NOMO-1 treated with DMSO at 0.1 percent for 48 hours (cell line): ENCODE data around the gene SPINK4.

Experiments used
- DNase-seq: peaks from one replicate; lab custom pipeline; 2025; ENCODE audit not compliant: unreplicated experiment; lab: John Stamatoyannopoulos, UW

SPINK4 gene

DNA sequence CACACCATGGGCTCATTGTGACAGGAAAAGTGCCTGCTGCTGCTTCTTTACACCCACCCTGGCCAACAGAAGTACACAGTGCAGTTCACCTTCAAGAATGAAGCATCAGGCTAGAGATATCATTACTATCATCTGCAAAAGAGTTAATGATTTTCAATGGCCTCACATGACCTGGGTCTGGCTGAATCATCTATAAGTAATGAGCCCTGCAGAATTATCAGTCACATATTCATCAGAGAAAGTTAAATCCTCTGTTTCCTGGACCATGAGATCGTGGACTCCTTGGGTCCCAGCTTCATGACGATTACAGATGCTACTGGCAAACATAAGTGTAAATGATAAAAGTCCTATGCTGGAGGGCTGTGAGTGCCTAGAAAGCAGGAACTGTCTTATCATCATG lies 16.3 kb downstream of the SPINK4 start:
- DNase-seq, result no peak

- DNase-seq, result no peak
Measured at GRCh38 chr9:33257276-33257675, 17.3 kb downstream of the SPINK4 start.

GRCh38 chr9:33260372-33260771 lies 20.4 kb downstream of the SPINK4 start:
- DNase-seq, result no peak

GRCh38 chr9:33263131-33264002 lies 23.4 kb downstream of the SPINK4 start:
- DNase-seq, result peak; percentile 43

DNA sequence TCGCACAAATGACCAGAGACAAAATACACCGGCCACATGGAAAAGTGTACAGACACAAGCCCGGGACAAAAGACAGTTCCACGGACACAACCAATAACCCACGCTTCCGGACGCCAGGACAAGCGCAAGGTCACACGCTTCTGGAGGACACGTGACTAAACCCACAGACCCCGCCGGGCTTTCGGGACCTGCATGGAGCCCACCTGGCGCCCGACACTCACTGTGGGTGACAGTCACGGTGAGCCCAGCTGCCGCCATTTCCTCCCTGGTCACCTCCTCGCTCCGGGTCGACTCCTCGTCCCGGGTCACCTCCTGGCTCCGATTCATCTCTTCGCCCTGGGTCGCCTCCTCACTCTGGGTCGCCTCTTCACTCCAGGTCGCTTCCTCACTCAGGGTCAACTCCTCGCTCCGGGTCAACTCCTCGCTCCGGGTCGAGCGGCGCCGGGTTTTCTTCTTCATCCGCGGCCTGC lies 24.1 kb downstream of the SPINK4 start:
- DNase-seq, result peak; percentile 40

GRCh38 chr9:33264473-33265177 lies 24.7 kb downstream of the SPINK4 start, which contains the start of the genes BAG1 and CHMP5:
TSS of gene BAG1 (minus strand) at chr9:33264708.
TSS of gene CHMP5 (plus strand) at chr9:33265049. CDS start at chr9:33265079, 30 bp downstream.
- peak; percentile 100 for DNase-seq

DNA sequence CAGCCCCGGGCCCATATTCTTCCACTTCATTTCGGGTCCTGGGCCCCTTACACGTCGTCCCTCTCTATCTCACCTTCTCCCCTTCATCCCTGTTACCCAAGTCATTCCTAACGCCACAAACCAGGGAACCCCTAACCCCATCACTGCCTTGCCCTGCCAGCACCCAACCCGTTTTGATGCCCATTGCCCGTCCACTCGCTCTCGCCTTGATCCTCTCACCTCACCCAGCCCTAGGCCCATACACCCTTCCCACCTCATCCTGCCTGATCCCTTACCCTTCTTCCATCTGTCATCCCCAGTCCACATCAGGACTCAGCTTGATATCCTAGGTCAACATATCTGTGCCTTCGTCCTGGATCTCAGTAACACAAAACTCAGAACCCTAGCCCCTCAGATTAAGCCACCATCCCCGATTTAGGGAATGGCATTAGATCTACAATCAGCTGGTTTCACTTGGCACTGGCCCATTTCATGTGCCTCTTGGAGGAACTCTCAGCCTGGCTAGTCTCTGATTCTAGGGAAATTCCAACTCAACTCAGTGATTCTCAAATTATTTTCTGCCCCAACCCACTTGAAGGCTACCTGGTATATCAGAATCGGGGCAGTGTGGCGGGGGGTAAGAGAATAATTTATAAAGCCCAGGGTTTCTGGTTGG lies 25.4 kb downstream of the SPINK4 start:
- DNase-seq, result no peak

- DNase-seq, result no peak
Measured at GRCh38 chr9:33267151-33267767, 27.3 kb downstream of the SPINK4 start.

- no peak for DNase-seq
Measured at GRCh38 chr9:33270146-33270545, 30.2 kb downstream of the SPINK4 start.

DNA sequence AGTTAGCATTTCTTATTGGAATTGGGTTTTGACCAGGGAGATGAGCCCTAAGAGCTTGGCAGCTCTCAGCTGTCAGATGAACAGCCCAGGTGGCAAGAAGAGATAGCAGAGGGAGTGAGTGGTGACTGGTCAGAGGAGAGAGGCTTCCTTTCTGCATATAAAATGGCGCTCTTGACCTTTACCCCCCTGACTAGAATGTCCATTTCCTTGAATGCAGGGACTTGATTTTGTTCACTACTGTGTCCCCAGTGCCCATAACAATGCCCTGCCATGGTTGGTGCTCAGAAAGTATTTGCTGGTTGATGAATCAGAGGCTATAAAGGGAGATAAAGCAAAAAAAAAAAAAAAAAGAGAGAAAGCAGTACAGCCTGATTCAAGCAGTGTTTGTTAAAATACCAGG lies 32.1 kb downstream of the SPINK4 start:
- DNase-seq, result no peak

GRCh38 chr9:33273266-33273971 lies 33.5 kb downstream of the SPINK4 start:
- no peak for DNase-seq

DNA sequence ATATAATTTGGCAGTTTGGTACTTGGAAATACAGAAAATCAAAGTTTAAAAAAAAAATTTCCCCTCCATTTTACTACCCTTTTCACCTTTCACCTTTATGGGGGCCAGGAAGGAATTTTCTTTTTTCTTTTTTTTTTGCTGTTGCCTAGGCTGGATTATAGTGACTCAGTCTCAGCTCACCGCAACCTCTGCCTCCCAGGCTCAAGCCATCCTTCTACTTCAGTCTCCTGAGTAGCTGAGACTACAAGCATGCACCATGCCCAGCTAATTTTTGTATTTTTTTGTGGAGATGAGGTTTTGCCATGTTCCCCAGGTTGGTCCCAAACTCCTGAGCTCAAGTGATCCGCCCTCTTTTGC lies 34.0 kb downstream of the SPINK4 start:
- no peak for DNase-seq

GRCh38 chr9:33277484-33277883 lies 37.5 kb downstream of the SPINK4 start:
- no peak for DNase-seq

GRCh38 chr9:33285502-33285901 lies 45.5 kb downstream of the SPINK4 start:
- no peak for DNase-seq

DNA sequence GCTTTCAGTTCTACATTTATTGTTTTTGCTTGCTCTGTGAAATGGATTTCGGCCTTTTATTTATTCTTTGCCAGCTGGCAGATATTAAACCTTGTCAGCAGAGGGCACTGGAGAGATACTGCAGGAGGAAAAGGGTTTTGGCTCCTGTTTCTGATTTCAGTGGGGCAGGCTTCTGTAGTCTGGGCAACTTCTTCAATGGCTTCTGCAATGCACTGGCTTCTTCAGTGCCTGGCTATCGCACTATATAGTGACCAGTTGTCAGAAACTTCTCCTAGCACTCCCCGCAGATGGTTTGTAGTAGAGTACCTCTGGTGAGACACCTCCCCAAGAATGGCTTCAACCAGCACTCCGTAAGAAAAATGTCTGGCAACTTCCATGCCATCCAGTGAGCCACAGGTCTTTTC lies 47.1 kb downstream of the SPINK4 start:
- DNase-seq, result peak; percentile 93

DNA sequence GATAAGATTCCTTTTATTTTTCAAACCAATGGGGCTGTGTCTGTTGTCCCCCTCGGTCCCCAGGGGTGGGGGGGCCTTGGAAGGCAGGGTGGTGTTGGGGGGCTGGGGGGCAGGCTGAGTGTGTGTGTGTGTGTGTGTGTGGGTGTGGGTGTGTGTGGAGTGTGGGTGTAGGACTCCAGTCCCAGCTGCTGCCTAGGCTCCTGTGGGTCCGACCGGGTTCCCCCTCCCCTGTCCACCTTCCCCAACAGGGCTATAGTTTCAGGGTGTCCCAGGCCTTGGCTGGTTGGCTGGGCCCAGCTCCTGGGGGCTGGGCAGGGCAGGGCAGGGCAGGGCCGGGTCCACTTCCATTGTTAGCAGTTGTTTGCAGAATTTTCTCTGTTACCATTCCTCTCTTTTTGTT lies 48.3 kb downstream of the SPINK4 start:
- no peak for DNase-seq

GRCh38 chr9:33288828-33289483 lies 49.0 kb downstream of the SPINK4 start:
- no peak for DNase-seq

DNA sequence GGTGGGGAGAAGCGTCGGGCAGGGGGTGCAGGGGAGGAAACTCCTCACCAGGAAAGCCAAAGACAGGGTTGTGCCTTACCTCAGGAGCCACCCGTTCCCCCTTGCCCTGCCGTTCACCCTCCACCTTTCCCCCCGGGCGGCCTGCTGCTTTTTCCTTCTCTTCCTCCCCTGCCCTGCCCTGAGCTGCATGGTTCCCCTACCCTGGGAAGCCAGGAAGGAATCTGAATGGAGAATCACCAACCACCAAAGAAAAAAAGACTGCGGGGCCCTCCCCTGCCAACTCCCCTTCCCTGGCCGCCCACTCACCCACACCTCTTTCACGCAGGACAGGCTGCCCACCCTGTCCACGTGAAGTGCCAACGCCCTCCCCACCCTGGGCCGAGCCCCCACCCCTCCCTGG lies 49.5 kb downstream of the SPINK4 start:
- DNase-seq, result no peak

DNA sequence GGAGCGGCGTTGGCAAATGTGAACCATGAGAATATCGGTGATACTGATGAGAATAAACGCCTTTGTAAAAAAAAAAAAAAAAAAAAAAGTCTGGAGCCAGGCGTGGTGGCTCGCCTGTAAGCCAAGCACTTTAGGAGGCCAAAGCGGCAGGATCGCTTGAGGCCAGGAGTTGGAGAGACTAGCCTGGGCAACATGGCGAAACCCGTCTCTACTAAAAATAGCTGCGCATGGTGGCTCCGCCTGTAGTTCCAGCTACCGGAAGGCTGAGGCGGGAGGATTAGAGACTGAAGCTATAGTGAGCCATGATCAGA lies 49.9 kb downstream of the SPINK4 start:
- no peak for DNase-seq
